ENCODE data around the gene TPPP. TPM values are rescaled to one million over a fixed set of nuclear protein-coding genes. Genes with fewer than 3 reads are reported as not detected.

Gene TPPP
- total RNA-seq, 4 donors from 2014 or later: 10.5 to 22.2 (median 16.2) TPM

DNA sequence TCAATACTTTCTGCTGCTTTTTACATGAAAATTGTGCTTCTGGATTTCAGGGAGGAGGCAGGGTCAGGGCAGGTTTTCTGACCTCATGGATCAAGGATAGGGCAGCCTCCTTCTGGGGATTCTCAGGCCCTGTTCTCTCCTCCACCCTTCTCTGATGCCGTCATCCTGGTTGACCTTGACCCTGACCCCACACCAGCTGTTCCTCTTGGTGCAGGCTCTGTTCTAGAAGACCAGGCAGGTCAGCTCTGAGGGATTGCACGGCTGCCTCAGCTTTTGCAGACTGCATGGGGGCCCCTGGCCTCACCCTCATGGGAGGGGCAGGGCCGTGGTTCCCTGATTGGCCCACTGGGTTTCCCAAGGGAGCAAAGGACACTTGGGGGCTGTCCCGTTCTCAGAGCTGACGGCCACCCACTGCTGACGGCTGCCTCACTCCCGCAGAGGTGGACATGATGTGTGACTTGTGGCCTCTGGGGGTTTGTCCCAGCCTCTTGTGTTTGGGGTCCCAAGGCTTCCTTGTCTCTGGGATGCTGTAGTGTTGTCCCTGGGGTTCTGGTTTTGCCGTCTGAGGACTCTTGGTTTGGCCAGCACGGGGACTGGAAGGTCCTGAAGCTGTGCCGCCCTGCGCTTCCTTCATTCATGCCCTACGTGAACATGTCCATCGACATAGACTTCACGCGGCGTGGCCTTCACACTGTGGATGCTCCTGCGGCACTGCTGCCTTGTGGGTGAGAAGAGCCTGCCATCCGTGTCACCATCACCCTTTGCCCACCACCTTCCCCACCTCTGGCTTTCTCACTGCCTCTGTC lies 46.6 kb downstream of the TPPP start:
- TF ChIP-seq POLR2AphosphoS5 (IDR thresholded peaks at IDR 0.05) (no peak), POLR2A (IDR thresholded peaks at IDR 0.05) (no peak), EP300 (IDR thresholded peaks at IDR 0.05) (no peak)
- TF ChIP-seq, protein P1, sequence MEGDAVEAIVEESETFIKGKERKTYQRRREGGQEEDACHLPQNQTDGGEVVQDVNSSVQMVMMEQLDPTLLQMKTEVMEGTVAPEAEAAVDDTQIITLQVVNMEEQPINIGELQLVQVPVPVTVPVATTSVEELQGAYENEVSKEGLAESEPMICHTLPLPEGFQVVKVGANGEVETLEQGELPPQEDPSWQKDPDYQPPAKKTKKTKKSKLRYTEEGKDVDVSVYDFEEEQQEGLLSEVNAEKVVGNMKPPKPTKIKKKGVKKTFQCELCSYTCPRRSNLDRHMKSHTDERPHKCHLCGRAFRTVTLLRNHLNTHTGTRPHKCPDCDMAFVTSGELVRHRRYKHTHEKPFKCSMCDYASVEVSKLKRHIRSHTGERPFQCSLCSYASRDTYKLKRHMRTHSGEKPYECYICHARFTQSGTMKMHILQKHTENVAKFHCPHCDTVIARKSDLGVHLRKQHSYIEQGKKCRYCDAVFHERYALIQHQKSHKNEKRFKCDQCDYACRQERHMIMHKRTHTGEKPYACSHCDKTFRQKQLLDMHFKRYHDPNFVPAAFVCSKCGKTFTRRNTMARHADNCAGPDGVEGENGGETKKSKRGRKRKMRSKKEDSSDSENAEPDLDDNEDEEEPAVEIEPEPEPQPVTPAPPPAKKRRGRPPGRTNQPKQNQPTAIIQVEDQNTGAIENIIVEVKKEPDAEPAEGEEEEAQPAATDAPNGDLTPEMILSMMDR (IDR thresholded peaks at IDR 0.05): no peak
- WGBS: 98% methylated on average over 16 of the region's 18 CpGs
- H3K36me3 ChIP-seq: peaks cover 40% of the 10 kb centered on the region

DNA sequence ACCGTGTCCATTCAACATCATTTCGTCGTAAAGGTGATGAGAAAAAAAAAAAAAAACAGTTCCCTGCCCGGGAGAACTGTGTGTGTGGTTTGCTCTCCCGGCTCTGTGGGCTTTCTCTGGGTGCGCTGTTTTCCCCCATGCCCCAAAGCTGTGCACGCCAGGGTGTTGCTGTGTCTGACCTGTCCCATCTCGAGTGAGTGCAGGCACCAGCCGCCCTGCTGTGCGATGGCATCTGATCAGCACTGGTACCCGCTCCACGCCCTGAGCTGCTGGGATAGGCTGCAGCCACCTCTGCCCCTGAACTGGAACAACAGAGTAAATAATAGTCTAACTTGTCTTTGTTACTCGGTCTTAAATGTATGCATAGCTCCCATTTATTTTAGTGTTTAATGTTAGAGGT lies 47.7 kb downstream of the TPPP start:
- TF ChIP-seq, protein P1 (IDR thresholded peaks at IDR 0.05): no peak
- TF ChIP-seq POLR2AphosphoS5 (IDR thresholded peaks at IDR 0.05): no peak
- TF ChIP-seq EP300 (IDR thresholded peaks at IDR 0.05): no peak
- no peak for TF ChIP-seq POLR2A (IDR thresholded peaks at IDR 0.05)
- no peaks in the 10 kb centered on the region for H3K4me1 ChIP-seq
- peaks cover 51% of the 10 kb centered on the region for H3K36me3 ChIP-seq
- H3K4me3 ChIP-seq: no peak overlapping the region
- WGBS: 93% methylated on average over 13 of the region's 13 CpGs
- no peaks in the 10 kb centered on the region for H3K9me3 ChIP-seq
- DNase-seq (ENCODE audit: low spot score in 2 of 2): peak in 1 of 2 donors; percentile 53
- no peak overlapping the region for H3K27ac ChIP-seq
- no peaks in the 10 kb centered on the region for H3K27me3 ChIP-seq

More for the DNA sequence above, 46.6 kb downstream of the TPPP start:
- no peak overlapping the region for H3K27ac ChIP-seq
- H3K27me3 ChIP-seq: no peaks in the 10 kb centered on the region
- H3K9me3 ChIP-seq: no peaks in the 10 kb centered on the region
- DNase-seq (ENCODE audit: low spot score in 2 of 2): peak in 1 of 2 donors; percentile 70
- H3K4me3 ChIP-seq: no peak overlapping the region
- H3K4me1 ChIP-seq: no peaks in the 10 kb centered on the region

GRCh38 chr5:644971-645370 lies 48.2 kb downstream of the TPPP start:
- DNase-seq (ENCODE audit: low spot score in 2 of 2): peak in 1 of 2 donors; percentile 61
- H3K27me3 ChIP-seq: no peaks in the 10 kb centered on the region
- TF ChIP-seq POLR2AphosphoS5 (IDR thresholded peaks at IDR 0.05) (no peak), POLR2A (IDR thresholded peaks at IDR 0.05) (no peak), EP300 (IDR thresholded peaks at IDR 0.05) (no peak)
- TF ChIP-seq, protein P1 (IDR thresholded peaks at IDR 0.05): no peak
- H3K27ac ChIP-seq: no peak overlapping the region
- H3K9me3 ChIP-seq: no peaks in the 10 kb centered on the region
- peaks cover 56% of the 10 kb centered on the region for H3K36me3 ChIP-seq
- WGBS: 97% methylated on average over 15 of the region's 15 CpGs
- H3K4me3 ChIP-seq: no peak overlapping the region
- H3K4me1 ChIP-seq: no peaks in the 10 kb centered on the region

- Histone ChIP-seq H3K36me3 (peaks cover 61% of the 10 kb centered on the region), H3K27ac (no peak overlapping the region), H3K4me3 (no peak overlapping the region), H3K9me3 (no peaks in the 10 kb centered on the region), H3K27me3 (no peaks in the 10 kb centered on the region), H3K4me1 (no peaks in the 10 kb centered on the region)
- peak in 1 of 2 donors; percentile 64 for DNase-seq (ENCODE audit: low spot score in 2 of 2)
- WGBS: 87% methylated on average over 13 of the region's 13 CpGs
- TF ChIP-seq, protein P1 (IDR thresholded peaks at IDR 0.05): no peak
- TF ChIP-seq POLR2AphosphoS5 (IDR thresholded peaks at IDR 0.05) (no peak), EP300 (IDR thresholded peaks at IDR 0.05) (no peak), POLR2A (IDR thresholded peaks at IDR 0.05) (no peak)
Observed at GRCh38 chr5:644509-644908, 48.6 kb downstream of the TPPP start.

DNA sequence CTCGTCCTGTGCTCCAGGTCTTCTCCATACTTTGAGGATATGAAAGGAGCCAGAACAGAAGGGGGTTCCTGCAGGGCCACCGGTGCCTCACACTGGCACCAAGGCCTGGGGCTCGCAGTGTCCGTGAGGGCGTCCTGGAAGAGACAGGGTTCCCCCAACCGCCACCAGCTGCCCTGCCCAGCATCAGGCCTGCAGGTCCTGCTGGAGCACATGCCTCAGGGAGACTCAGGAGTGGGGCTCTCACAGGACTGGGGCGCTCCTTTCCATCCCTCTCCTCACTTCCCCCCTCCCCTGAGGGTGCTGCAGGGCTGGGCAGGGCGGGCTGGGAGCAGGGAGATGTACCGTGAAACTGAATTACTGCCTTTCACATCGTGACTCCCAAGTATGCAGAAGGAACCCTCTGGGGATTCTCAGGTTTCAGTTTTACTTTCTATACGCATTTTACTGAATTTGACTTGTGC lies 49.3 kb downstream of the TPPP start:
- no peaks in the 10 kb centered on the region for H3K9me3 ChIP-seq
- H3K4me1 ChIP-seq: no peaks in the 10 kb centered on the region
- H3K4me3 ChIP-seq: no peak overlapping the region
- H3K27ac ChIP-seq: no peak overlapping the region
- no peaks in the 10 kb centered on the region for H3K27me3 ChIP-seq
- peak in 1 of 2 donors; percentile 50 for DNase-seq (ENCODE audit: low spot score in 2 of 2)
- peaks cover 67% of the 10 kb centered on the region for H3K36me3 ChIP-seq
- TF ChIP-seq POLR2A (IDR thresholded peaks at IDR 0.05): no peak
- 61% methylated on average over 6 of the region's 11 CpGs for WGBS
